LNCaP clone FGC (cell line): Measurements from ENCODE around the gene MDC1.
"Not testable (repeated sequence)": the region's sequence is repeated elsewhere in the genome, so short reads cannot be mapped to it uniquely, and the experiment has no call there.

Source experiments
- DNase-seq: peaks from one replicate; pipeline ENCODE4 v3.0.0-alpha.2; 2011; ENCODE audit warnings: low read depth
- H3K4me3 ChIP-seq: 2 replicates; pipeline ENCODE4 v1.5.1; 2011; ENCODE audit warnings: mild to moderate bottlenecking, low read depth, low read length, control low read depth
- TF ChIP-seq, protein P1 (sequence below): IDR thresholded peaks from 2 replicates; pipeline ENCODE4 v1.5.1; 2012; ENCODE audit warnings: mild to moderate bottlenecking; ENCODE audit not compliant: control insufficient read depth, insufficient read depth; ENCODE audit errors: extremely low read depth

Gene MDC1, protein sequence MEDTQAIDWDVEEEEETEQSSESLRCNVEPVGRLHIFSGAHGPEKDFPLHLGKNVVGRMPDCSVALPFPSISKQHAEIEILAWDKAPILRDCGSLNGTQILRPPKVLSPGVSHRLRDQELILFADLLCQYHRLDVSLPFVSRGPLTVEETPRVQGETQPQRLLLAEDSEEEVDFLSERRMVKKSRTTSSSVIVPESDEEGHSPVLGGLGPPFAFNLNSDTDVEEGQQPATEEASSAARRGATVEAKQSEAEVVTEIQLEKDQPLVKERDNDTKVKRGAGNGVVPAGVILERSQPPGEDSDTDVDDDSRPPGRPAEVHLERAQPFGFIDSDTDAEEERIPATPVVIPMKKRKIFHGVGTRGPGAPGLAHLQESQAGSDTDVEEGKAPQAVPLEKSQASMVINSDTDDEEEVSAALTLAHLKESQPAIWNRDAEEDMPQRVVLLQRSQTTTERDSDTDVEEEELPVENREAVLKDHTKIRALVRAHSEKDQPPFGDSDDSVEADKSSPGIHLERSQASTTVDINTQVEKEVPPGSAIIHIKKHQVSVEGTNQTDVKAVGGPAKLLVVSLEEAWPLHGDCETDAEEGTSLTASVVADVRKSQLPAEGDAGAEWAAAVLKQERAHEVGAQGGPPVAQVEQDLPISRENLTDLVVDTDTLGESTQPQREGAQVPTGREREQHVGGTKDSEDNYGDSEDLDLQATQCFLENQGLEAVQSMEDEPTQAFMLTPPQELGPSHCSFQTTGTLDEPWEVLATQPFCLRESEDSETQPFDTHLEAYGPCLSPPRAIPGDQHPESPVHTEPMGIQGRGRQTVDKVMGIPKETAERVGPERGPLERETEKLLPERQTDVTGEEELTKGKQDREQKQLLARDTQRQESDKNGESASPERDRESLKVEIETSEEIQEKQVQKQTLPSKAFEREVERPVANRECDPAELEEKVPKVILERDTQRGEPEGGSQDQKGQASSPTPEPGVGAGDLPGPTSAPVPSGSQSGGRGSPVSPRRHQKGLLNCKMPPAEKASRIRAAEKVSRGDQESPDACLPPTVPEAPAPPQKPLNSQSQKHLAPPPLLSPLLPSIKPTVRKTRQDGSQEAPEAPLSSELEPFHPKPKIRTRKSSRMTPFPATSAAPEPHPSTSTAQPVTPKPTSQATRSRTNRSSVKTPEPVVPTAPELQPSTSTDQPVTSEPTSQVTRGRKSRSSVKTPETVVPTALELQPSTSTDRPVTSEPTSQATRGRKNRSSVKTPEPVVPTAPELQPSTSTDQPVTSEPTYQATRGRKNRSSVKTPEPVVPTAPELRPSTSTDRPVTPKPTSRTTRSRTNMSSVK (N-terminal part only)

DNA sequence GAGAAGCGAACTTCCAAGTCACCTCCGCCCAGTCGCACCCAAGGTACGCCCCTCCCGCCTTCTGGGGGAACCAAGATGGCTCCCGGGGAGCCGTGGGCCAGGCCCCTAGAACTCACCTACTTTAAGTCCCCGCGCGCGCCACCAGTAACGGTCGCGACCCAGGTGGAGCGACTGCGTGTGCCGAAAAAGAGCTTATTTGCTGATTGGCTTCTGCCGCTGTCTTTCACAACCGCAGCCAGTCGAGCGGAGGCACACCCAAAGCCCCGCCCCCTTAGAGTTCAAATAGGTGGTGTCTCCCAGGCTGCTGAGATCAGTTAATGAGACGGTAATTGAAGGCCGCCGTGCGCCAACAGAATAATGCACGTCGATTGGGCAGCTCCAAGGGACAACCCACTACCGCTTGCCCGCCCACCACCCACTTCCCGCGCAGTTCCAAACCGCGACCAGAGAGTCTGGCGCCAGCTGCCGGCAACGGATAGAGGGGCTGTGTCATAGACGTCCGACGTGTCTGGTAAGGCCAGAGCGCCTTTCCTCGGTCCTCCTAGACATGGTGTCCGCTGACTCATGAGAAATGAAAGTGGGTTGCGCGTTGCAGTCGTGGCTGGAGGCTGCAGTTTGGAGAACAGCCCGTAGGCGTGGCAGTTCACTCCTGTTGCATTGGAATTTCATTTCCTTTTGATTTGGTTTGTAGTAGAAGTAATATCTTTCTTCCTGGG lies at the start of gene MDC1:
TSS of gene MDC1 (minus strand) at position 153 of the 716 bp plus-strand sequence. CDS start 2,106 bp downstream, outside the sequence.
- DNase-seq, result peak; percentile 100
- peak within 1 kb of the TSS; percentile 64 for H3K4me3 ChIP-seq
- TF ChIP-seq, protein P1, sequence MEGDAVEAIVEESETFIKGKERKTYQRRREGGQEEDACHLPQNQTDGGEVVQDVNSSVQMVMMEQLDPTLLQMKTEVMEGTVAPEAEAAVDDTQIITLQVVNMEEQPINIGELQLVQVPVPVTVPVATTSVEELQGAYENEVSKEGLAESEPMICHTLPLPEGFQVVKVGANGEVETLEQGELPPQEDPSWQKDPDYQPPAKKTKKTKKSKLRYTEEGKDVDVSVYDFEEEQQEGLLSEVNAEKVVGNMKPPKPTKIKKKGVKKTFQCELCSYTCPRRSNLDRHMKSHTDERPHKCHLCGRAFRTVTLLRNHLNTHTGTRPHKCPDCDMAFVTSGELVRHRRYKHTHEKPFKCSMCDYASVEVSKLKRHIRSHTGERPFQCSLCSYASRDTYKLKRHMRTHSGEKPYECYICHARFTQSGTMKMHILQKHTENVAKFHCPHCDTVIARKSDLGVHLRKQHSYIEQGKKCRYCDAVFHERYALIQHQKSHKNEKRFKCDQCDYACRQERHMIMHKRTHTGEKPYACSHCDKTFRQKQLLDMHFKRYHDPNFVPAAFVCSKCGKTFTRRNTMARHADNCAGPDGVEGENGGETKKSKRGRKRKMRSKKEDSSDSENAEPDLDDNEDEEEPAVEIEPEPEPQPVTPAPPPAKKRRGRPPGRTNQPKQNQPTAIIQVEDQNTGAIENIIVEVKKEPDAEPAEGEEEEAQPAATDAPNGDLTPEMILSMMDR, result 0 out of 2 replicates have a peak, but pooled peaks have one; percentile 2

DNA sequence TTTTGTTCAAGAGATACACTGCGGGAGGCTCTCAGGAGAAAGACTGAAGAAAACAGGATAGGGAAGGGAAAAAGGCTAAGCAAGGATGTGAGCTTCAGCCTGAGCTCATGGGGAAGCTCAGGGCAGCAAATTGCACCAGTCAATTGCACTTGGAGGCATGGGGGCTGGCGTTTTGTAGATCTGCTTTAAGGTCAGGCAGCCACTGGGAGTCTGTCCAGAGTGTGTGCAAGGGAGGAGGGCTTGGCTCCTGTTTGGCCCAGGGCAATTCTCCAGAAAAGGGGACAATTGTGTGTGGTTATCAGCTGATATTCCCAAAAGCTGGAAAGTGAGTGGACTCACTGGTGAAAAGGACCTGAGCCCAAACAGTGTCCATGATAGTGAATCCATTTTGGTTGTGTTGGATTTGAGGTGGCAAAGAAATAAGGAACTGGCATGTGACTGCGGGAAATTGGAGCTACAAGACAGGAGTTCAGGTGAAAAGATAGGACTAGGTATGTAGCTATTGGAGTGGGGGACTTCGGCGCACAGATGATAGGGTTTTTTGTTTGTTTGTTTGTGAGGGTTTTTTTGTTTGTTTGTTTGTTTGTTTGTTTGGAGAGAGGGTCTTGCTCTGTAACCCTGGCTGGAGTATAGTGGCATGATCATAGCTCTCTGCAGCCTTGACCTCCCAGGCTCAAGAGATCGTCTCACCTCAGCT lies 49.5 kb upstream of the MDC1 start:
- DNase-seq, result no peak
- H3K4me3 ChIP-seq, result no peak overlapping the region
- TF ChIP-seq, protein P1, result no peak

DNA sequence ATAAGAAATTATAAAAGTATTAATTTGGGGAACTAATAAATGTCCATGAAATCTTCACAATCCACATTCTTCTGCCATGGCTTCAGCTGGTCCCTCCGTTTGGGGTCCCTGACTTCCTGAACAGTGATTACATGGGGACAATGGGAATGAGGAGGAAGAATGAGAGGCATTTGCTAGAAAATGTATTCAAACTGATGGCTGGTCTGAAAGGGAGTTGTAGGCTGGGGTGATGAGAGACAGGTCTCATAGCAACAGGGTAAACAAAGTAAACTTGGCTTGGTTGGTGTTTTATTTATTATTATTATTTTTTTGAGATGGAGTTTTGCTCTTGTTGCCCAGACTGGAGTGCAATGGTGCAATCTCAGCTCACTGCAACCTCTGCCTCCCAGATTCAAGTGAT lies 48.4 kb upstream of the MDC1 start:
- not testable (repeated sequence) for DNase-seq, H3K4me3 ChIP-seq

DNA sequence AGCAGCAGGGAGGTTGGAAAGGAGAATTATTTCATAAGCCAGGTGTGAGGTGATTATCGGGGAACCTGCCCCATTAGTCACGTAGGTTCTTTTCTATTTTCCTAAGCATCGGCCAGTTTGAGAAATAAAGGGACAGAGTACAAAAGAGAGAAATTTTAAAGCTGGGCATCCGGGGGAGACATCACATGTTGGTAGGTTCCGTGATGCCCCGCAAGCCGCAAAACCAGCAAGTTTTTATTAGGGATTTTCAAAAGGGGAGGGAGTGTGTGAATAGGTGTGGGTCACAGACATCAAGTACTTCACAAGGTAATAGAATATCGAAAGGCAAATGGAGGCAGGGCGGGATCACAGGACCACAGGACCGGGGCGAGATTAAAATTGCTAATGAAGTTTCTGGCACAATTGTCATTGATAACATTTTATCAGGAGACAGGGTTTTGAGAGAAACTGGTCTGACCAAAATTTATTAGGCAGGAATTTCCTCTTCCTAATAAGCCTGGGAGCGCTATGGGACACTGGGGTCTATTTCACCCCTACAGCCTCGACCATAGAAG lies 47.5 kb upstream of the MDC1 start:
- not testable (repeated sequence) for DNase-seq, H3K4me3 ChIP-seq

DNA sequence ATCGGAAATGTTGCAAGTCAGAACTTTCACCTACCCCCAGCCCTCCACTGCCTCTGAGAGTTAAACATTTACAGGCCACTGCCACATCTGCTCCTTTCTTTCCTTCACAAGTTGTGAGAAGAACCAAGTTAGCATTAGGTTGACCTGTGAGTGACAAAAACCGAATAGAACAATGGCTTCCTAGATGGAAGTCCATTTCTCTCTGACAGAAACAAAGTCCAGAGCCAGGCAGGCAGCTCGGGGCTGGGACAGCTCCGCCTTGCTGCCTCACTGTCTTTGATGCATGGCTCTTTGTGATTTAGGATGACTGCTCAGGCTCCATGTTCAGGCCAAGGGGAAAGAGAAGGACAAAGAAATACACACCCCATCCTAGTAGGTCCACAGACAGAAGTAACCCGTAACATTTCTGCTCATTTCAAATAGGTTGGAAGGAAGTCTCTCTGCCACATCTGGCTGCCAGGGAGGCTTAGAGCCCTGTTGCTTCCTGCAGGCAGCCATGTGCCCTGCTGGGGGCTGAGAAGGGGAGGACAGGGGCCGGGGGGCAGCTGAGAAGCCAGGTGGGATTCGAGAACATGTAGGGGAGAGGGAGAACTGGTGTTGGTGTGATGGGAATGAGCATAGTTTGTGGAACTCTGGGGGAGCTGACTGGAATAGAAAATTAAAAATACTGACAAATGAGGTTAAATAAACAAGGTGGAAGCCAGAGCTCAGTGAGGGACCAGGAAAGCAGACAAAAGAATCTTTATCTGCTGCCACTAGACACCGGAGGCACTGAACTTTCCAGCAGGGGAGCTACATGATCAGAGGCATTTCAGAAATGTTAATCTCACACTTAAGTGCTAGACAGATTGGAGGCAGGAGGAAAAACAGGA lies 46.8 kb upstream of the MDC1 start:
- TF ChIP-seq, protein P1, result no peak
- no peak for DNase-seq
- no peak overlapping the region for H3K4me3 ChIP-seq

DNA sequence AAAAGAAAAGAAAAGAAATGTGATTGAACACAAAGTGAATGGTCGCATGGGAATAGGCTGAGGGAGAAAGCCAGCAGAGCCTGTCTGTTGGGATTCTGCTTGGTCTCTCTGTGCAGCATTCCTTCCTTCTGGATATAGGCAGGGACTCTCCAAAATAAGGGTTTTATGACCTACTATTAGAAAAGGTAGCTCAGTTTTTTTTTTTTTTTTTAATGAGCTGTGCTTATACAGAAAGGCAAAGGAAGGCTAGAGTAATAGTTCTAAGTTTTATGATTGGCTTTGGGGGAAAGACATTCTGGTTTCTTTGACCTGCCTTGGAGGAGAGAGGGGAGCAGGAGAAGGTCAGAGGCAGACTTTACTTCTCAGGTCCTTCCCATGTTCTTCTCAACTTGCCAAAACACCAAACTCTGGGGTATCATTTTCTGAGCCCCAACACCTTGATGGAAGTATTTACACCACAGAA lies 46.1 kb upstream of the MDC1 start:
- DNase-seq, result no peak
- H3K4me3 ChIP-seq, result no peak overlapping the region
- TF ChIP-seq, protein P1, result no peak
